GM12891 (cell line): ENCODE data around the gene CACNG7.

Experiments
- DNase-seq: peaks from one replicate; pipeline ENCODE4 v3.0.0; 2011; ENCODE audit warnings: low spot score; ENCODE audit not compliant: insufficient read length
- FAIRE-seq: peaks from 2 replicates; lab custom pipeline; 2011; peaks lifted over from hg19 to GRCh38; lab: Jason Lieb, UNC
- PAX5 ChIP-seq: IDR thresholded peaks from 2 replicates; pipeline ENCODE4 v1.6.1; 2011; ENCODE audit warnings: low read length, moderate library complexity, mild to moderate bottlenecking; ENCODE audit not compliant: insufficient read depth, severe bottlenecking
- POLR2A ChIP-seq: IDR thresholded peaks from 2 replicates; pipeline ENCODE4 v1.6.1; 2011; ENCODE audit warnings: low read depth, low read length, control low read depth
- POLR2AphosphoS5 ChIP-seq: IDR thresholded peaks from 2 replicates; pipeline ENCODE4 v1.6.1; 2011; ENCODE audit warnings: low read depth, low read length, control low read depth
- POU2F2 ChIP-seq: IDR thresholded peaks from 2 replicates; pipeline ENCODE4 v1.6.1; 2011; ENCODE audit warnings: low read depth, mild to moderate bottlenecking, control low read depth, low read length, moderate library complexity
- SPI1 ChIP-seq: IDR thresholded peaks from 2 replicates; pipeline ENCODE4 v1.6.1; 2011; ENCODE audit warnings: low read depth, low read length, control low read depth
- TAF1 ChIP-seq: IDR thresholded peaks from 2 replicates; pipeline ENCODE4 v1.6.1; 2011; ENCODE audit warnings: low read depth, low read length, control low read depth

CACNG7 gene

GRCh38 chr19:53982001-53982451 lies 72.9 kb downstream of the CACNG7 start:
- FAIRE-seq (no peak), DNase-seq (no peak)
- TF ChIP-seq TAF1 (no peak), POLR2AphosphoS5 (no peak), POU2F2 (no peak), POLR2A (no peak), PAX5 (no peak), SPI1 (no peak)

DNA sequence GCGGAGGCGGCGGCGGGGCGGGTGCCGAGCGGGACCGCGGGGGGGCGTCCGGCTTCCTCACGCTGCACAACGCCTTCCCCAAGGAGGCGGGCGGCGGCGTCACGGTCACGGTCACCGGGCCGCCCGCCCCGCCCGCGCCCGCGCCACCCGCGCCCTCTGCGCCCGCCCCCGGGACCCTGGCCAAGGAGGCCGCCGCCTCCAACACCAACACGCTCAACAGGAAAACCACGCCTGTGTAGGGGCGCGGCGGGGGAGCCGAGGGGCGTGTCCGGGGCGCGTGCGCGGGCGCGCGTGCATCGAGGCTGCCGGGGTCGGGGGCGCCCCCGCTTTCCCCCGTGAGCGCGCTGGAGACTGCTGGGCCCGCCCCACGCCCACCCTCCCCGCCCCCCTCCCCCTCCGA lies 73.5 kb downstream of the CACNG7 start:
- FAIRE-seq = no peak
- DNase-seq = no peak
- TF ChIP-seq SPI1 = no peak
- TF ChIP-seq PAX5 = no peak
- TF ChIP-seq TAF1 = no peak
- no peak for TF ChIP-seq POLR2A
- no peak for TF ChIP-seq POU2F2
- no peak for TF ChIP-seq POLR2AphosphoS5

DNA sequence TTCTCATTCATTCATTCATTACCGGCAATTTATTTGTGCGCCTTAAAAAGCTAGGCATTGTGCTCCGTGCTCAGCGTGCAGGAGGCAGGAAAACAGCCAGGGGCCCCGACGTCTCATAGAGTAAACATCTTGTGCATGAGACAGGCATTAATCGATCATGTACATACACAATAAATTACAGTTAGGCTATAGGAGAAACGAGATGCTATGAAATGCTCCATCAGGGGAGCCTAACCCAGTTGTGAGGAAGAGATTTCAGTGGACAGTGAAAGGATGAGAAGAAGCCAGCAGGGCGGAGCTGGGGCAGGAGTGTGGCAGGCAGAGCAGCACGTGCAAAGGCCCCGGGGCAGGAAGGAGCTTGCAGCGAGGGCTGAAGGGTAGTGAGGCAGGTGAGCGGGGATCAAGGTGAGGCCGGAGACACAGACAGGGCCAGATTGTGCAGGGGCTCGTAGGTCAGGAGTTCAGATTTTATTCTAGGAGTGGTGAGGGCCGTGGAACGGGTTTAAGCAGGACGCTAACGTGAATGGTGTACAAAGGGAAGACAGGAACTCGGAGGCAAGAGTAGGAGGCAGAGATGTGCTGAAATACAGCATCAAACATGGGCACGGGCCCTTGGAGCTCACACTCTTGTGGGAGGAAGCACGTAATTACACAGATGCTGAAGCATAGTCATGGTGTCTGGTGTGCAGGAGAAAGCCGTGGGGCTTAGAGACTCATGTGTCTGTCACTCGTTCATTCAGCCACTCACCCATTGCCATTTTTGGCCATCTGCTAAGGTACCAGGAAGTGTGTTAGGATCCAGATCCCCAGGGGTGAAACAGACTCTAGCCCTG lies 74.6 kb downstream of the CACNG7 start:
- DNase-seq (no peak), FAIRE-seq (no peak)
- no peak for TF ChIP-seq PAX5
- TF ChIP-seq POLR2A = no peak
- TF ChIP-seq POLR2AphosphoS5 = no peak
- TF ChIP-seq SPI1 = no peak
- no peak for TF ChIP-seq POU2F2
- no peak for TF ChIP-seq TAF1

- no peak for FAIRE-seq
- DNase-seq = no peak
- TF ChIP-seq PAX5 (no peak), POLR2A (no peak), POLR2AphosphoS5 (no peak), SPI1 (no peak), TAF1 (no peak), POU2F2 (no peak)
Measured at GRCh38 chr19:53985863-53986262, 76.8 kb downstream of the CACNG7 start.

- no peak for TF ChIP-seq POLR2AphosphoS5
- no peak for TF ChIP-seq POU2F2
- no peak for TF ChIP-seq SPI1
- no peak for TF ChIP-seq PAX5
- no peak for TF ChIP-seq POLR2A
- no peak for FAIRE-seq
- no peak for DNase-seq
Measured at GRCh38 chr19:53988981-53989380, 79.9 kb downstream of the CACNG7 start.

DNA sequence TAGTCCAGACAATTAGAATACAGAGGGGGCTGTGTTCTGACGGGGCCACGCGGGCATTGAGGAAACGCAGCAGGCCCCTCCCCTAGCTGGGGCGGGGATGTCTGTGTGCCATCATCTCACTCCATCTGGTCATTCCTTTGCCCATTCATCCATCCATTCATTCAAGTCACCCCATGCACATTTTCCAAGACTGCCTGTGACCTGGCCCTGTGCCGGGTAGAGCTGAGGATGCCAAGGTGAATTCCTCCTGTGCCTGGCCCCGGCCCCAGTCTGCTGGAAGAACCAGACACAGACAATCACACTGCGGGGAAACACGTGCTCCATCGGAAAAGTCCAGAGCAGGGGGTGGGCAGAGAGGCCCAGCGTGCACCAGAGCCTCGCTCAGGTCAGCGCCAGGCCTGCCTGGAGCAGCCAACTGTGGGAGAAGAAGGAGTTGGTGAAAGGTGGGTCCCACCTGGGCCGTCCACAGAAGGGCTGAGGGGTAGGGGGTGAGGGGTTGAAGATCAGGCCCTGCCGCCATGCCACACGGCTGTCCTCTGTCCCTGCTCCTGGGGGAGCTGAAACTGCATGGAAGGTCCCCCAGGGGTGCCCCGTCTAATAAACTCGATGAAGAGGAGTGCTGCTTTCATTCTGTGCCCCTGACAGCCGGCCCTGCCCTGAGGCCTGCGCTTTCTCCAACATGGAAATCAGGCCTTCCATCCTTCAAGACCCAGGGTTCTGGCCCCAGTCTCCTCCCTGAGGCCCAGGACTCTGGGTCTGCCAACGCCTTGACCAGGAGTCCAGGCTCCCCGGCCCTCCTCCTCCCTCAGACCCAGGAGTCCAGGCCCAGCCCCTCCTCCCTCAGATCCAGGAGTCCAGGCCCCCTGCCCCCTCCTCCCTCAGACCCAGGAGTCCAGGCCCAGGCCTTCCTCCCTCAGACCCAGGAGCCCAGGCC lies 80.8 kb downstream of the CACNG7 start:
- no peak for FAIRE-seq
- no peak for TF ChIP-seq POLR2A
- no peak for TF ChIP-seq SPI1
- no peak for TF ChIP-seq TAF1
- TF ChIP-seq POU2F2 = no peak
- no peak for TF ChIP-seq POLR2AphosphoS5
- TF ChIP-seq PAX5 = no peak
- no peak for DNase-seq

DNA sequence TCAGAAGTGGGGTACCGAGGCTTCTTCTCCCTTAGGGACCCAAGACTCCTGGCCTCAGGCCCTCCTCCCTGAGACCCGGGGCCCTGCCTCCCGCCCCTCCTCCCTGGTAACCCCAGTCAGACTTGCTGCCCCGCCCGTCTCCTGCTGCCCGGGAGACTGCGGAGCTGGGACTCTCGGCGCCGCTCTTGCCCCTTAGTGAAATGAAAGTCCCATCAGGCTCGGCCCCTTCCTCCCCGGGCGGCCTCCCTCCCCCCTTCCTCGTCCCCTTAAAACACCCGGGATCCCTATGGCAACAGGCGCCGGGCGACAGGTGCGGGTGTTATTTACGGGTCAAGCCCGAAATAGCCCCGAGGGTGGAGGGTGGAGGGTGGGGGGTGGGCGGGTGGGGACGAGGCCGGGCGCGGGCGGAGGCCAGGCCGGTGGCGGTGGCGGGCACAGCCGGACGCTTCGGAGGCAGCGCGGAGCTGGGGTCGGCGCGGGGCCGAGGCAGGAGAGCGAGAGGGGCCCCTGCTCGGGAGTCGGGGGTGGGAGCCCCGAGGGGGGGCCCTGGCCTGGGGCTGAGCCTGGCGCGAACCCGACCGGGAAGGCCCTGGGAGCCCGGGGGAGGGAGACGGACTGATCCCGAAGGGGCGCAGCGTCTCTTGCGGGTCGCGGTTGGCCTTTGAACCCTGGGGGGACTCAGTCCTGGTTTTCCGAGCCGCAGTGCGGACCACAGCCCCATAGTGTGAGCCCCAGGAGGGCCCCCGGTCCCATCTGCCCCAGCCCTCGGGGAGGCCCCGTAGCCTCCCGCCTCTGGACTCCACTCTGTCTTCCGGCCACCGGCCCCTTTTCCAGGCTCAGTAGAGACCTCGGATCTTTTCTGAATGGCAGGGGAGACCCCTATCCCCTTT lies 82.4 kb downstream of the CACNG7 start, which contains the start of gene CACNG6:
CACNG6 (plus strand) TSS at position 414 of the 890 bp plus-strand sequence. CDS start 1,241 bp downstream, outside the sequence.
- DNase-seq (no peak), FAIRE-seq (no peak)
- TF ChIP-seq POLR2AphosphoS5 (no peak), SPI1 (no peak), POU2F2 (no peak), PAX5 (no peak), TAF1 (no peak), POLR2A (no peak)

- no peak for TF ChIP-seq SPI1
- no peak for TF ChIP-seq POU2F2
- no peak for TF ChIP-seq PAX5
- no peak for TF ChIP-seq POLR2AphosphoS5
- no peak for TF ChIP-seq TAF1
- TF ChIP-seq POLR2A = no peak
- DNase-seq (no peak), FAIRE-seq (no peak)
Measured at GRCh38 chr19:53992211-53992610, 83.1 kb downstream of the CACNG7 start.

DNA sequence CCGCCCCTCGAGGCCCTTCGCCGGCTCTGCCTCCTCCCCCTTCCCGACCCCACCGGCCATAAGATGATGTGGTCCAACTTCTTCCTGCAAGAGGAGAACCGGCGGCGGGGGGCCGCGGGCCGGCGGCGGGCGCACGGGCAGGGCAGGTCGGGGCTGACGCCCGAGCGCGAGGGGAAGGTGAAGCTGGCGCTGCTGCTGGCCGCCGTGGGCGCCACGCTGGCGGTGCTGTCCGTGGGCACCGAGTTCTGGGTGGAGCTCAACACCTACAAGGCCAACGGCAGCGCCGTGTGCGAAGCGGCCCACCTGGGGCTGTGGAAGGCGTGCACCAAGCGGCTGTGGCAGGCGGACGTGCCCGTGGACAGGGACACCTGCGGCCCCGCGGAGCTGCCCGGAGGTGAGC lies 83.7 kb downstream of the CACNG7 start:
- DNase-seq = no peak
- TF ChIP-seq POU2F2 = no peak
- no peak for TF ChIP-seq POLR2AphosphoS5
- no peak for TF ChIP-seq PAX5
- no peak for TF ChIP-seq POLR2A
- TF ChIP-seq TAF1 = no peak
- TF ChIP-seq SPI1 = no peak
- no peak for FAIRE-seq
